Suppressor macrophage treated with lipopolysaccharide for 1 hour (primary cell): Measurements from ENCODE around the gene MYRIP.
"Not testable (repeated sequence)": the region's sequence is repeated elsewhere in the genome, so short reads cannot be mapped to it uniquely, and the experiment has no call there.

Experiments
- DNase-seq, 3 donors: peaks; one replicate each; pipeline ENCODE4 v3.0.0-alpha.2; 2020 to 2022

The MYRIP gene

DNA sequence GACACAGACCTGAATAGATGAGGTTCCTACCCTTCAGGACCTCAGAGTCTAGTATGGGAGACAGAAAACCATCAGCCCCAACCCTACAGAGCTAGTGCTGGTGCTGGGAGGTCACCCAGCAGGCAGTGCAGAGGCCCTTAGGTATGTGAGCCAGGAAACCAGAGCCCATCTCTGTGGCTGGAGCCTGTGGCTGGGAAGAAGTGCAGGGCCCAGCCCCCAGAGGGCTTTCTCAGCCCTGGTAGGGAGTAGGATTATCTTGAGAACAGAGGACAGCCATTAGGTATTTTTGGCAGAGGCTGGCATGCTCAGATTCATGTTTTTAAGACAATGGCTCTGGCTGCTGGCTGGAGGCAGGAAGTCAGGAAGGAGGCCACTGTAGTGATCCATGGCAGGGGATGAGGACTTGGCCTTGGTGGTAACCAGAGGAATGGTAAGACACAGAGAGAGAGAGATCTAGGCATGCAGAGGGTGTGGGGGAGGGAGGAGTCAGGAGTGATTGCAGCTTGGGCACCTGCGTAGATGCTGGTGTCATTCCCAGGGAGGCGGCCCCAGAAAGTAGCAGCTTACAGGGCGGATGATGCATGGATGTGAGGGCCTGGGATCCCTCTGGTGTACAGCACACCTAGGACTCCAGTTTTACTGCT, 279.2 kb downstream of the MYRIP start:
- no peak for DNase-seq

GRCh38 chr3:40096661-40097111, 287.3 kb downstream of the MYRIP start:
- no peak for DNase-seq

GRCh38 chr3:40097131-40098117, 288.0 kb downstream of the MYRIP start:
- DNase-seq = no peak

GRCh38 chr3:40098261-40098759, 288.9 kb downstream of the MYRIP start:
- DNase-seq = no peak

DNA sequence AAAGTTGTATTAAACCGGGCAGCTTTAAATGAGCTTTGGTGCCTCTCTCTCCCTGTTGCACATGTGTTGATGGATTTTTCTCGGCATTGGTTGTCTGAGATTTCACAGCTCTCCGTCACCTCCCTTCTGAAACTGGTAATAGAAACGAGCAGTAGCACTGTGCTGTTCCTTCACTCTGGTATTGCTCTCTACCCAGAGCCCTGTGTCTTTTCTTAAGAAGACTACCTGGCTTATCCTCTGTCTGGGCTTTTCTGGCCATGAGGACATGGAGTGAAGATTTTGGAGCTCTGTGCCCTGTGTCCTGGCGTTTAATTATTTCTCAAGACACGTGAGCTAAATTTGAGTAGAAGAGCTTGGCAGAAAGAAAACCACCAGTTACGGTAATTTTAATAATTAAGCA, 290.5 kb downstream of the MYRIP start:
- DNase-seq = no peak

GRCh38 chr3:40102182-40102581, 292.8 kb downstream of the MYRIP start:
- no peak for DNase-seq

DNA sequence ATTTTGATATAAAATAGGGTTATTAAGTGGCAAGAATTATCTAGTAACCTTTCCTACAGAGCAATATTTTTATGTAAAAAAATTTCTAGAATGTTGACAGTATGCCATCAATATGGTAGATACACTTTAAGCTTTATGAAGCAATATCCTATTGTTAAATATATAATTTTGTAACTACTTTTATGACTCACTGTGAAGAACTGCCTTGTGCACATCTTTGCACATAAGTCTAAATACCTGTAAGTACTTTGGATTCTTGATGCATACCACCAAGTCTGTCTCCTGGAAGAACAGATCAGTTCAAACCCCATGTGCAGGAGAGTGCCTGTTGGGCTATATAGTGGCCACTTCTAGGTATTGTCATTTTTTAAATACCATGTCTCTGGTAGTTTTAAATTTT, 294.4 kb downstream of the MYRIP start:
- no peak for DNase-seq

- no peak for DNase-seq
Observed at GRCh38 chr3:40104441-40104840, 295.0 kb downstream of the MYRIP start.

- DNase-seq = no peak
Observed at GRCh38 chr3:40108643-40109042, 299.2 kb downstream of the MYRIP start.

DNA sequence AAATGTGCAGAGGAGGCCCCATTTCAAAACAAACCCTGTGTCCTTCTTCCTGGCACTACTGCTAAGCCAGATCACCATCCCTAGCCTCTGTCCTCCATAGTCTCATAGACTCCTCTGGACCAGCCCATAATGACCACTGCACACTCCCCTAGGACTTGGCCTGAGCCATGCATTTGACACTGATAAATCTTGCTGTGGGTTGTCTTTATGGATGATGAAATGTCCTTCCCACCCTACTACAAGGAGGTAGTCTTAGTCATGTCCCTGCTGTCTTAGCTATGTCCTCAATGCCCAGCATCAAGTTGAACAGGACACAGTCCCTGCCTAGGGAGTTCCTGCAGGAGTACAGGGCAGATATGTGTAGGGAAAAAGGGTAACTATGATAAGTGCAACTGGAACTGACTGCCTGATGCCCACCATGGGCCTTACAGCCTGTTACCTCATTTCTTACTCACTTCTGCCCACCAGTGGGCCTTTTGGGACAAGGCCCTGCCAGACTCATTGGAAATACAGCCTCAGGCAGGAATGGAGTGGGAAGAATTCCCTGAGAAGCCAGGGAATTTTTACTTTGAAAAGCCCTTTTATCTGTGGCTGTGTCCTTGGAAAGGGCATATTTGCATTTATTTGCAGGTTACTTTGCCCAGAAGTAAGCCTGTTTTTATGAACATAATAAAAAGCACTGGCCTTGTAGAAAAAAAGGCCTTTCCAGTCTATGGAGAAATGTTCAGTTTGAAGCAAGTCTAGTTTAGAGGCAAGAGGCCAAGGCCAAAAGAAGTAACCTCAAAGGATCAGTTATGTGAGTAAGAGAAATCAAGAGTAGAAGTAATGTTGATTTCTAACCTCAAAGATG, 300.5 kb downstream of the MYRIP start:
- no peak for DNase-seq

DNA sequence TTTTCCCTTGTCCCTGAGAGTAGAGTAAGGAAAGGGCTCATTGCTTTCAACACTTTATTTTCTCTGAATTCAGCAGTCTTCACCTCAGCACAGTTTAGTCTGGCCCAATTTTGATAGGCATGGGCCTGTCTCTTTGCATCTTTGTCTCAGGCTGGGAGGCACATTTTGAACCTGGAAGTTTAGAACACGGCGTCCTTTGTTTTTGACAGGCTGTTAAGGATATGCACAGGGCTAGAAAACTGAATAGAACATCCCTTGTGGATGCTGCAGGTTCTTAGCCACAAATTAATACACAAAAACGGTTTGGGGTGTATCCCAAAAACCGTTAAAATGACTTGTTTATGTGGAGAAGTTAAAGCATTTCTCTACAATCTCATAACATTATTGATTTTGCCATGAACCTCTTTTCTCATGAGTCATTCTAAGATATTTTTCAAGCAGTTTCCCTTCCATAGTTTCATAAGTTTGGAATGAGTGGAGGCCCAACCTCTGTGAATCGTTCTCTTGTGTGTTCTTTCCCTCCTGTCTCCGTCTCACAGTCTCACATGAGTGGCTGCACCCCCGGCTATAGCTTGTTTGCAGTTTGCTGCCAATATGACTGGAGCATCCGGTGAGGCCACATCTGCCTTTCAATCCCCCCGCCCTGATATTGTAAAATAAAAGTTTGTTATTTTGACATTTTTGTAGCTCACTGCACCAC, 307.2 kb downstream of the MYRIP start:
- DNase-seq = no peak

DNA sequence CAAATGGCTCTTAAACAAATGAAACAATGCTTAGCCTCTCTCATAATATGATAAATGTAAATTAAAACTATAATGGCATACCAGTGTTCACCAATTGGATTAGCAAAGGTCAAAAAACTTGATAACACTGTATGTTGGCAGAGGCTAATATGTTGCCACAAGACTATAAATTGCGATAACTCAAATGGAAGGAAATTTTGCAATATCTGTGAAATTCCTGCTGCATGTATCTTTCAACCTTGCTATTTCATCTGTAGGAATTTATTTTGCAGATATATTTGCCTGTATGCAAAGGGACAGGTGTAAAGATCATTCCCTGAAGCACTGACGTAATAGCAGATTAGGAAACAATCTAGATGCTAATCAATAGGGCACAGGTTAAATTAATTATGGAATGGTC, 308.7 kb downstream of the MYRIP start:
- DNase-seq = no peak

- no peak for DNase-seq
Observed at GRCh38 chr3:40120067-40120692, 310.8 kb downstream of the MYRIP start.

DNA sequence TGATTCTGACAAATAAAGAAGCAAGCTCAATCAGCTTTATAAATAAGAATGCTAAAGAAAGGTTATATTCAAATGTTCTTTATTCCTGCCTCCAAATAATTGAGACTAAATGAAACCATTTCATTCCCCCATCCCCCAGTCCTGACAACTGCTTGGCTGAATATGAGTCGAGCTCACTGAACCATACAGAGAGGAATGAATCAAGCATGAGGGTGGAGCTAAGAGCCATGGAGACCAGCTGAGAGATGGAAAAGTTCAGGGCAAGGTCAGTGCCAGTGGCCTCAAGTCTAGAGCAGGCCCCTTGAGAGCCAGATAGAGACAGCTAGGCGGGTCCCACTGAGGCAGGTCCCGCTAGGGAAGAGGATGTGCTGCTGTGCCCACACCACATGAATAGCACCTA, 311.4 kb downstream of the MYRIP start:
- no peak for DNase-seq

DNA sequence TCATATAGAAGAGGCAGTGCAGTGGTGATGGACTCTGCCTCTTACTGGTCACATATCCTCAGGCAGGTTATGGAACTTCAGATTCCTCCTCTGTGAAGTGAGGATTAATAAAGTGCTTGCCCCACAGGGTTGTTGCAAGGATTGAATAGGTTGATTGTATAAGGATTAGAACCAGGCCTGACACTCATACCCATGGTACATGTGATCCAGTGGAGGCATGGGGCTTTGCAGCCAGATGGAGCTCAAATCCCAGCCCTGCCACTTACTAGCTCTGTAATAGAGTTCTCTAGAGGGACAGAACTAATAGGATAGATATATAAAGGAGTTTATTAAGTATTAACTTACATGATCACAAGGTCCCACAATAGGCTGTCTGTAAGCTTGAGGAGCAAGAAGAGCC, 315.5 kb downstream of the MYRIP start:
- no peak for DNase-seq

DNA sequence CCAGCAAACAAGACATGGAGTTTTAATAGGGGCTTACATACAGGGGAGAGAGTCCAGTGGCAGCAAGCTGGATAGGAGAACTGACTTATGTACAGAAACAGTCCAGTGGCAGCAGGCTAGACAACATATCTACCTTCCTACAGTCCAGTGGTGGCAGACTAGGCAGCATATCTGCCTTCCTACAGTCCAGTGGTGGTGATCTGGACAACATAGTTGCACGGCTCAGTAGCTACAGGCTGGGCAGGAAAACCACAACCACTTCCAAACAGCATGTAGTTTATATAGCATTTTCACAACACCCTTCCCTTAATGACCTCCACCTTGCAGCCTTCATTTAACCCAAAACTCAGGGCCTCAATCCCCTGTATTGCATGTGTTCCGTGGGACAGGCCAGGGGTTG, 318.8 kb downstream of the MYRIP start:
- no peak for DNase-seq

GRCh38 chr3:40129510-40129909, 320.1 kb downstream of the MYRIP start:
- DNase-seq = no peak

- no peak for DNase-seq
Observed at GRCh38 chr3:40129981-40130380, 320.6 kb downstream of the MYRIP start.

- DNase-seq = no peak
Observed at GRCh38 chr3:40130721-40131120, 321.3 kb downstream of the MYRIP start.

GRCh38 chr3:40133886-40134575, 324.6 kb downstream of the MYRIP start:
- not testable (repeated sequence) for DNase-seq
